Bronchial epithelial cell (primary cell): ENCODE data around the gene PARVB. TPM values are rescaled to one million over a fixed set of nuclear protein-coding genes. Genes with fewer than 3 reads are reported as not detected.

Experiments
- DNase-seq: peaks from one replicate; pipeline ENCODE4 v3.0.0-alpha.2; 2010; ENCODE audit warnings: low read depth
- FAIRE-seq: peaks from 2 replicates; lab custom pipeline; 2011; peaks lifted over from hg19 to GRCh38; lab: Jason Lieb, UNC
- H3K27me3 ChIP-seq: 2 replicates; pipeline ENCODE4 v1.5.1; 2011; ENCODE audit warnings: low read length; ENCODE audit not compliant: control insufficient read depth, insufficient read depth
- H3K36me3 ChIP-seq: 2 replicates; pipeline ENCODE4 v1.5.1; 2011; ENCODE audit warnings: low read length; ENCODE audit not compliant: control insufficient read depth, insufficient read depth
- H3K4me3 ChIP-seq: 2 replicates; pipeline ENCODE4 v1.5.1; 2011; ENCODE audit warnings: mild to moderate bottlenecking, low read depth, low read length, control low read depth
- total RNA-seq: library from RNA; depleted of rRNA; stranded (reverse); fragments of >200 nt; gene quantifications from 2 replicates; pipeline ENCODE4 v1.2.1, GENCODE V29; 2014
- TF ChIP-seq, protein P1 (sequence below): IDR thresholded peaks from 2 replicates; pipeline ENCODE4 v1.5.1; 2011; ENCODE audit warnings: mild to moderate bottlenecking, moderate library complexity, low read length, control low read depth, inconsistent platforms; ENCODE audit not compliant: insufficient read depth, severe bottlenecking

PARVB gene
- total RNA-seq, 1 donor from 2014 or later: 3.4 TPM

DNA sequence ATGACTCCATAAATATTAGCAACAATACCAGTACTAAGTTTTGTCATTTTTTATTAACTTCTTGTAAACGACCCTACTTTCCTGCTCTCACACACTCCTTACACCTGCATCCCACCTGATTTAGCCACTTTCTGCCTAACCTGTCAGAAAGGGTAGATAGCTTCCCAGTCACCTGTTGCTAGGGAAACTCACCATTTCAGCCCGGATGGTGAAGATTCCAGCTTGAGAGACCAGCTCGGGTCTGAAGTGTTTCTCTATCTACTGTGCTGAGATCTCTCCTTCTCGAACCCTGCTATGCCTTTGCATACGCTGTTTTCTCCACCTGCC lies 156.6 kb downstream of the PARVB start, which contains the start of gene PARVG:
Gene PARVG, plus strand, starts transcription at position 220 of the 327 bp plus-strand sequence. CDS start 2,405 bp downstream, outside the sequence.
- H3K4me3 ChIP-seq: no peak within 1 kb of the TSS

DNA sequence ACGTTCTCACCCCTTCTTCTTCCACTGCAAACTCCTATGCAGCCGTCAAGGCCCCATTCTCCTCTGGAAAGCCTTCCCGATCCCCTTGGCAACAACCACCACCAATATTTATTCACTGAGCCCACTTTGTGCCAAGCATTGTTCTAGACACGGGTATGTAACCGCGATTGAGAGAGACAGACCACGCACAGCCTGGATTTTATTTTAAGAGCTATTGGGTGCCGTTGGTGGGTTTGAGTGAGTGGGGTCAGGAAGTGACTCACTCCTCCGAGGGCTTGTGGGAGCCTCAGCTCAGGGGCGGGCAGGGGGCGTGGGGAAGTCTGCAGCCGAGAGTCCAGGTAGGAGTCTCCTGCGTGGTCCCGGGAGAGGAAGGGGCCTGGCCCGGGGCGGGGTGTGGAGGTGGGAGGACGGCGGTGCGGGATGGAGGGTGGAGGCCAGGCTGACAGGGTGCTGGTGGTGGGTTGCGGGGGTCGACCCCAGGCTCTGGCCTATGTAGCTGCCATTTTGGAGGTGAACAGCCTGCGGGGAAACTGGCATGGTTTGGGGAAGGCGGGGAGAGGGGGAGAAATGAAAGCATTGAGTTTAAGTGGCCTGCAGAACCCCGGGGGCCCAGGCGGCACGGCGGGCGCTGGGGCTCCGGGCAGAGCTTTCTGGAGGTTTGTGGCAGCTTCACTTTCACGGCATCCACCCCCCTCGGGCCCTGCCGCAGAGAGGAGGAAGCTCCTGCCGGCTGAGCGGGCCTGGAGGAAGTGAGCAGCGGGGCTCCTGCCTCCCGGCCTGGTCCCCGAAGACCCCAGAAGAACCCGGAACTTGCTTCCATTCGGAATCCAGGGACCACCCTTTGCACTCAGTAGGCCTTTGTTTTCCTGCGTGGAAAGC lies 157.2 kb downstream of the PARVB start:
- FAIRE-seq: no peak
- Histone ChIP-seq H3K4me3 (no peak overlapping the region), H3K36me3 (no peaks in the 10 kb centered on the region), H3K27me3 (peaks cover 6% of the 10 kb centered on the region)
- DNase-seq: no peak
- TF ChIP-seq, protein P1, sequence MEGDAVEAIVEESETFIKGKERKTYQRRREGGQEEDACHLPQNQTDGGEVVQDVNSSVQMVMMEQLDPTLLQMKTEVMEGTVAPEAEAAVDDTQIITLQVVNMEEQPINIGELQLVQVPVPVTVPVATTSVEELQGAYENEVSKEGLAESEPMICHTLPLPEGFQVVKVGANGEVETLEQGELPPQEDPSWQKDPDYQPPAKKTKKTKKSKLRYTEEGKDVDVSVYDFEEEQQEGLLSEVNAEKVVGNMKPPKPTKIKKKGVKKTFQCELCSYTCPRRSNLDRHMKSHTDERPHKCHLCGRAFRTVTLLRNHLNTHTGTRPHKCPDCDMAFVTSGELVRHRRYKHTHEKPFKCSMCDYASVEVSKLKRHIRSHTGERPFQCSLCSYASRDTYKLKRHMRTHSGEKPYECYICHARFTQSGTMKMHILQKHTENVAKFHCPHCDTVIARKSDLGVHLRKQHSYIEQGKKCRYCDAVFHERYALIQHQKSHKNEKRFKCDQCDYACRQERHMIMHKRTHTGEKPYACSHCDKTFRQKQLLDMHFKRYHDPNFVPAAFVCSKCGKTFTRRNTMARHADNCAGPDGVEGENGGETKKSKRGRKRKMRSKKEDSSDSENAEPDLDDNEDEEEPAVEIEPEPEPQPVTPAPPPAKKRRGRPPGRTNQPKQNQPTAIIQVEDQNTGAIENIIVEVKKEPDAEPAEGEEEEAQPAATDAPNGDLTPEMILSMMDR: no peak

More for the DNA sequence above, 156.6 kb downstream of the PARVB start, which contains the start of gene PARVG:
- FAIRE-seq (no peak), DNase-seq (peak; percentile 12)
- TF ChIP-seq, protein P1: no peak
- Histone ChIP-seq H3K27me3 (peaks cover 6% of the 10 kb centered on the region), H3K36me3 (no peaks in the 10 kb centered on the region)

DNA sequence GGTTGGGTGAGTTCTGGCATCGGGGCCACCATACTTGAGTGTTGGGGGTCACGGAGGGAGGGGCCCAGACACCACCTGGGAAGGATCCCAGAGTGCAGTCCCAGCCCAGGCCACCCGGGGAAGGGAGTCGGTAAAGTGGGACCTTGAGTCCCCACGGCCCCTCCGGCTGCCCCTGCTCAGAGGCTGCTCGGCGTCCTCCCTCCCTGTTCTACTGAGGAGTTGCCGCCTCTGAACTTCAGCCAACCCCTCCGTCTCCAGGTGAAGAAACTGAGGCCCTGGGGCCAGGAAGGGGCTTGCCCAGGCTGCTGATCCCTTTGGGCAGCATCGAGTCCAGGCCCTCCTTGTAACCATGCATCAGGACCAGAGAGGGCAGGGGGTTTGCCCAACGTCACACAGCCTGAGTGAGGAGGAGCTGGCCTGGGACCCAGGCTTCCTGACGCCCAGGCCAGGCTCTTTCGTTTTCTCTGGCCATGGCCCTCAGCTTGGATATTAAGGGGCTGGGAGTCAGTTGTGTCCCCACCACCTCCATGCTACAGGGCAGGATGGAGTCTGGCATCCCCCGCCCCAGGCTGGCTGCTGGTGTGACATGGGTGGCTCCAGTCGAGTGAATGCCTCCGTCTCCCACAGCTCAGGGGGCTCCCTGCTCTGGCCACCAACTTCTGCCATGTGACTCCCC lies 157.9 kb downstream of the PARVB start:
- TF ChIP-seq, protein P1: no peak
- DNase-seq (no peak), FAIRE-seq (no peak)
- no peak overlapping the region for H3K4me3 ChIP-seq
- peaks cover 8% of the 10 kb centered on the region for H3K27me3 ChIP-seq
- H3K36me3 ChIP-seq: no peaks in the 10 kb centered on the region

DNA sequence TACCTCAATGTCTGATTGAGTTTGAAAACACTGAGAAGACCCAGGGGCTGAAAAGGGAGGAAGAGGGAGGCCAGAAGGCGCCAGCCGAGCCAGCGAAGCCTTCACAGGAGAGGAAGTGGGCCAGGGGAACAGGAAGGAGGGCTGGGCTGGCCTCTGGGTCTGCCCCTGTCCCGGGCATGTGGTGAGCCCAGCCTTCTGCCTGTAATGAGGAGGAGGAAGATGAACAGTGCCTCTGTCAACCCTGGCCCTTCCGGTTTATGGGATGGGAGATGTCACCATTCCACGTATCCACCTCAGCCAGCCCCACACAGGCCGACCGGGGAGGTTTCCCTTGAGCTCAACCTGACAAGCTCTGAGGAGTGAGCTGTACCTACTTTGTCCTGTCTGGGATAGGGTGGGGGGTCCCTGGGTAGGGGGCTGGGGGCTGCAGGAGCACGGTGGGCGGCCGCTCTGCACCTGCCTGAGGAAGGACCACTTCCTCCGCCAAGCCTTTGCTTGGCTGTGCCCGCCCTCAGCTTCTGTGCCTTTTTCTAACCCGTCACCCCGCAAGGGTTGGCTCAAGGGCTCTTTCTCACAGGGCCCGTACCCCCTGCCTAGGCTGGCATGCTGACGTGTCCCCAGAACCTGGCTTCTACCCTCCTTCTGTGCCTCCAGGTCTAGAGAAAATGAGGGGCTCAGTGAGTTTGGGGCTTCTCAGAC lies 158.6 kb downstream of the PARVB start:
- no peak overlapping the region for H3K4me3 ChIP-seq
- H3K36me3 ChIP-seq: no peaks in the 10 kb centered on the region
- no peak for DNase-seq
- FAIRE-seq: peak; percentile 18
- H3K27me3 ChIP-seq: peaks cover 8% of the 10 kb centered on the region
- TF ChIP-seq, protein P1: no peak

DNA sequence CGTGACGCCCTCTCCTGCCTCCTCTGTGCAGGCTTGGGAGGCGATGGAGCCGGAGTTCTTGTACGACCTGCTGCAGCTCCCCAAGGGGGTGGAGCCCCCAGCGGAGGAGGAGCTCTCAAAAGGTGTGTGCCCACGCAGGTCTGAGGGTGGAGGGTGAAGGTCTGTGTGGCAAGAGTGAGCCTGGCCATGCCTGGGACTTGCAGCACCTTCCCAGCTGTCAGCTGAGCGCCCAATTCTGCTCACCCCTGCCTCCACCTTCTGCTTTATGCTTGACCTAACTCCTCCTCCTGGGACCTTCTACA lies 159.1 kb downstream of the PARVB start:
- H3K27me3 ChIP-seq: peaks cover 8% of the 10 kb centered on the region

More for the DNA sequence above, 159.1 kb downstream of the PARVB start:
- DNase-seq (no peak), FAIRE-seq (no peak)
- TF ChIP-seq, protein P1: no peak
- Histone ChIP-seq H3K4me3 (no peak overlapping the region), H3K36me3 (no peaks in the 10 kb centered on the region)
